Activated CD8-positive, alpha-beta T cell treated with anti-CD3 and anti-CD28 coated beads for 36 hours (primary cell): ENCODE results near the gene NPPB. TPM values are rescaled to one million over a fixed set of nuclear protein-coding genes. Genes with fewer than 3 reads are reported as not detected.

Experiments used
- ATAC-seq: fragments of 200-7000 bp; cut with Tn5 transposase; one replicate; pipeline ENCODE4 v1.10.0; 2021; ENCODE audit warnings: mild to moderate bottlenecking, moderate library complexity
- CTCF ChIA-PET: fragments of 350-600 bp; sonication (Branson Sonifier 250); formaldehyde crosslinking; loops from one replicate; lab custom pipeline; 2021; ENCODE audit warnings: antibody characterized with exemption; lab: Charles Lee
- POLR2A ChIA-PET: fragments of 350-600 bp; sonication (Branson Sonifier 250); formaldehyde crosslinking; loops from one replicate; lab custom pipeline; 2021; ENCODE audit warnings: antibody characterized with exemption; lab: Charles Lee
- DNase-seq: peaks from one replicate; pipeline ENCODE4 v3.0.0-alpha.2; 2020
- H3K27ac Mint-ChIP-seq: one replicate; pipeline ENCODE4 v1.8.0; 2021; ENCODE audit warnings: mild to moderate bottlenecking, mixed read lengths
- H3K27me3 Mint-ChIP-seq: one replicate; pipeline ENCODE4 v1.8.0; 2021; ENCODE audit warnings: mixed read lengths
- H3K36me3 Mint-ChIP-seq: one replicate; pipeline ENCODE4 v1.8.0; 2021; ENCODE audit warnings: low read depth, mixed read lengths
- H3K4me1 Mint-ChIP-seq: one replicate; pipeline ENCODE4 v1.8.0; 2021; ENCODE audit warnings: low read depth, mixed read lengths
- H3K4me3 Mint-ChIP-seq: one replicate; pipeline ENCODE4 v1.8.0; 2021; ENCODE audit warnings: mild to moderate bottlenecking, moderate library complexity, mixed read lengths
- H3K9me3 Mint-ChIP-seq: one replicate; pipeline ENCODE4 v1.8.0; 2021; ENCODE audit warnings: mixed read lengths
- intact Hi-C: fragments of 100-400 bp; cut with micrococcal nuclease; formaldehyde crosslinking; loops from one replicate; pipeline ENCODE4 v1.10.0; 2022
- total RNA-seq, 2 experiments: library from RNA; stranded (reverse); gene quantifications; one replicate each; pipeline ENCODE4 v1.2.3, GENCODE V29; 2021
- TF ChIP-seq, protein P1 (sequence below): fragments of 200-600 bp; IDR thresholded peaks from one replicate; pipeline ENCODE4 v1.8.0; 2022; ENCODE audit warnings: antibody characterized with exemption, mild to moderate bottlenecking

The NPPB gene
- total RNA-seq, 2 experiments from 2014 or later, result not detected

GRCh38 chr1:11888206-11888876 is 29.6 kb upstream of the NPPB start:
- Mint-ChIP-seq H3K36me3 (no peaks in the 10 kb centered on the region), H3K27me3 (peaks cover 10% of the 10 kb centered on the region), H3K27ac (no peak overlapping the region), H3K9me3 (no peaks in the 10 kb centered on the region), H3K4me1 (no peaks in the 10 kb centered on the region), H3K4me3 (no peak overlapping the region)
- ChIA-PET CTCF (no interaction called here), POLR2A (interaction anchor here (3.0 kb wide), 1 partner anchor 20 kb away, joined by 30 read pairs; no protein-coding TSS in a partner anchor)
- no peak for ATAC-seq
- TF ChIP-seq, protein P1, sequence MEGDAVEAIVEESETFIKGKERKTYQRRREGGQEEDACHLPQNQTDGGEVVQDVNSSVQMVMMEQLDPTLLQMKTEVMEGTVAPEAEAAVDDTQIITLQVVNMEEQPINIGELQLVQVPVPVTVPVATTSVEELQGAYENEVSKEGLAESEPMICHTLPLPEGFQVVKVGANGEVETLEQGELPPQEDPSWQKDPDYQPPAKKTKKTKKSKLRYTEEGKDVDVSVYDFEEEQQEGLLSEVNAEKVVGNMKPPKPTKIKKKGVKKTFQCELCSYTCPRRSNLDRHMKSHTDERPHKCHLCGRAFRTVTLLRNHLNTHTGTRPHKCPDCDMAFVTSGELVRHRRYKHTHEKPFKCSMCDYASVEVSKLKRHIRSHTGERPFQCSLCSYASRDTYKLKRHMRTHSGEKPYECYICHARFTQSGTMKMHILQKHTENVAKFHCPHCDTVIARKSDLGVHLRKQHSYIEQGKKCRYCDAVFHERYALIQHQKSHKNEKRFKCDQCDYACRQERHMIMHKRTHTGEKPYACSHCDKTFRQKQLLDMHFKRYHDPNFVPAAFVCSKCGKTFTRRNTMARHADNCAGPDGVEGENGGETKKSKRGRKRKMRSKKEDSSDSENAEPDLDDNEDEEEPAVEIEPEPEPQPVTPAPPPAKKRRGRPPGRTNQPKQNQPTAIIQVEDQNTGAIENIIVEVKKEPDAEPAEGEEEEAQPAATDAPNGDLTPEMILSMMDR, result no peak
- no peak for DNase-seq
- intact Hi-C loops, result no loop called here

- no peak for DNase-seq
- peaks cover 7% of the 10 kb centered on the region for H3K27me3 Mint-ChIP-seq
- POLR2A ChIA-PET, result interaction anchor here (0.9 to 3.0 kb wide), 2 partner anchors 15 to 21 kb away, joined by 3 to 30 read pairs; no protein-coding TSS in a partner anchor
These were observed 28.9 kb upstream of the NPPB start for GRCh38 chr1:11887666-11888007.

DNA sequence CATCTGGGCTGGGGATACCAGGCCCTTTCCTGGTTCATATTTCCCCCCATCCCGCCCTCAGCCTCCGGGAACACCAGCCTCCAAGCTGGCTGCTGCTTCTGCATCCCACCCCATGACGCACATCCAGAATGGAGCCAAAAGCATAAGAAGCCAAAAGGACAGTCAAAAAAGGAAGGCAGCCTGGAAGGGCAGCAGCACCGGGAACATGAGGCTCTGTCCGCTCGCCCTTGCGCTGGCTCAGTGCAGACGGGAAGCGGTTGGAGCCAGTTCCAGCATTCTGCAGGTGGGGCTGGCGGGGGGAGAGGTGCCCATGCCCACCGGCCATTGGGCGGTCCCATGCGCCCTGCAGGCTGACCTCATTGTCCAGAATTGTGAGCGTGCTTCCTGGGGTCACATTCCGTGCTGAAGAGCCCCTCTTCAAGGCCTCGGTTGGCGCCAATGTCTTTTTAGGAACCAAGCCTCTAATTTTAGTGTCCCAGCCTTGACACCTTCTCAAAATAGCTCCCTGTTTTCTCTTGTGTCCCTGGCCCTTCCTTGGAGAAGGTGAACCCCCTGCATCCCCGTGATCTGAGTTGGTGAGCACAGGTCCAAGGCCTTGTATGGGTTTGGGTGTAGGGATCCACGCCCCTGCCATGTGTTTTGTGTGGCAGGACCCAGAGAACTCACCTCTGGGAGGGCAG is 28.4 kb upstream of the NPPB start:
- ATAC-seq, result no peak
- POLR2A ChIA-PET, result interaction anchor here (0.9 to 3.0 kb wide), 2 partner anchors 15 to 22 kb away, joined by 3 to 30 read pairs; no protein-coding TSS in a partner anchor

More at GRCh38 chr1:11887666-11888007, 28.9 kb upstream of the NPPB start:
- intact Hi-C loops, result no loop called here
- CTCF ChIA-PET, result no interaction called here
- TF ChIP-seq, protein P1, result no peak
- Mint-ChIP-seq H3K27ac (no peak overlapping the region), H3K4me1 (no peaks in the 10 kb centered on the region), H3K4me3 (no peak overlapping the region), H3K36me3 (no peaks in the 10 kb centered on the region), H3K9me3 (no peaks in the 10 kb centered on the region)
- ATAC-seq, result no peak

GRCh38 chr1:11885916-11886315 is 27.2 kb upstream of the NPPB start:
- TF ChIP-seq, protein P1, result no peak
- POLR2A ChIA-PET, result interaction anchor here (1.5 to 1.9 kb wide), 2 partner anchors 22 to 24 kb away, joined by 7 to 8 read pairs; no protein-coding TSS in a partner anchor
- DNase-seq (no peak), ATAC-seq (no peak)
- no peaks in the 10 kb centered on the region for H3K27me3 Mint-ChIP-seq
- no peaks in the 10 kb centered on the region for H3K36me3 Mint-ChIP-seq
- no peaks in the 10 kb centered on the region for H3K9me3 Mint-ChIP-seq
- H3K4me3 Mint-ChIP-seq, result no peak overlapping the region
- CTCF ChIA-PET, result interaction anchor here (0.8 kb wide), 1 partner anchor 47 kb away, joined by 3 read pairs; no protein-coding TSS in a partner anchor
- H3K27ac Mint-ChIP-seq, result no peak overlapping the region
- intact Hi-C loops, result no loop called here
- H3K4me1 Mint-ChIP-seq, result no peaks in the 10 kb centered on the region

More for the DNA sequence above, 28.4 kb upstream of the NPPB start:
- H3K4me1 Mint-ChIP-seq, result no peaks in the 10 kb centered on the region
- DNase-seq, result no peak
- H3K4me3 Mint-ChIP-seq, result no peak overlapping the region
- H3K27me3 Mint-ChIP-seq, result peaks cover 2% of the 10 kb centered on the region
- TF ChIP-seq, protein P1, result no peak
- CTCF ChIA-PET, result no interaction called here
- H3K9me3 Mint-ChIP-seq, result no peaks in the 10 kb centered on the region
- intact Hi-C loops, result no loop called here
- H3K27ac Mint-ChIP-seq, result no peak overlapping the region
- no peaks in the 10 kb centered on the region for H3K36me3 Mint-ChIP-seq
